Activated CD4-positive, alpha-beta T cell treated with anti-CD3 and anti-CD28 coated beads, Interleukin-2, amount 10 ng/mL, durations not matched to agents 24 days and 14 days (primary cell): ENCODE data around the gene DLST. TPM values are rescaled to one million over a fixed set of nuclear protein-coding genes. Genes with fewer than 3 reads are reported as not detected.
"Not testable (repeated sequence)": the region's sequence is repeated elsewhere in the genome, so short reads cannot be mapped to it uniquely, and the experiment has no call there.

Experiments used
- DNase-seq: peaks from one replicate; pipeline ENCODE4 v3.0.0; 2022
- H3K27ac Mint-ChIP-seq: one replicate; pipeline ENCODE4 v1.8.0; 2022; ENCODE audit warnings: mild to moderate bottlenecking, mixed read lengths
- H3K27me3 Mint-ChIP-seq: one replicate; pipeline ENCODE4 v1.8.0; 2022; ENCODE audit warnings: mixed read lengths
- H3K36me3 Mint-ChIP-seq: one replicate; pipeline ENCODE4 v1.8.0; 2022; ENCODE audit warnings: low read depth, mild to moderate bottlenecking, mixed read lengths
- H3K4me1 Mint-ChIP-seq: one replicate; pipeline ENCODE4 v1.8.0; 2021; ENCODE audit warnings: mixed read lengths
- H3K4me3 Mint-ChIP-seq: one replicate; pipeline ENCODE4 v1.8.0; 2022; ENCODE audit warnings: mild to moderate bottlenecking, moderate library complexity, mixed read lengths
- H3K9me3 Mint-ChIP-seq: one replicate; pipeline ENCODE4 v1.8.0; 2021; ENCODE audit warnings: mixed read lengths
- intact Hi-C: fragments of 100-400 bp; cut with micrococcal nuclease; formaldehyde crosslinking; loops from one replicate; pipeline ENCODE4 v1.15.1; 2023
- total RNA-seq: library from RNA; stranded (reverse); gene quantifications from 2 replicates; pipeline ENCODE4 v1.2.3, GENCODE V29; 2022

DLST gene
- total RNA-seq, 1 donor from 2014 or later = 110 TPM

GRCh38 chr14:74921053-74921620, 39.4 kb downstream of the DLST start:
- intact Hi-C loops = no loop called here
- Mint-ChIP-seq H3K4me1 (peaks cover 8% of the 10 kb centered on the region), H3K27ac (no peak overlapping the region), H3K36me3 (no peaks in the 10 kb centered on the region), H3K9me3 (no peaks in the 10 kb centered on the region), H3K4me3 (no peak overlapping the region), H3K27me3 (peaks cover 13% of the 10 kb centered on the region)
- peak; percentile 54 for DNase-seq

DNA sequence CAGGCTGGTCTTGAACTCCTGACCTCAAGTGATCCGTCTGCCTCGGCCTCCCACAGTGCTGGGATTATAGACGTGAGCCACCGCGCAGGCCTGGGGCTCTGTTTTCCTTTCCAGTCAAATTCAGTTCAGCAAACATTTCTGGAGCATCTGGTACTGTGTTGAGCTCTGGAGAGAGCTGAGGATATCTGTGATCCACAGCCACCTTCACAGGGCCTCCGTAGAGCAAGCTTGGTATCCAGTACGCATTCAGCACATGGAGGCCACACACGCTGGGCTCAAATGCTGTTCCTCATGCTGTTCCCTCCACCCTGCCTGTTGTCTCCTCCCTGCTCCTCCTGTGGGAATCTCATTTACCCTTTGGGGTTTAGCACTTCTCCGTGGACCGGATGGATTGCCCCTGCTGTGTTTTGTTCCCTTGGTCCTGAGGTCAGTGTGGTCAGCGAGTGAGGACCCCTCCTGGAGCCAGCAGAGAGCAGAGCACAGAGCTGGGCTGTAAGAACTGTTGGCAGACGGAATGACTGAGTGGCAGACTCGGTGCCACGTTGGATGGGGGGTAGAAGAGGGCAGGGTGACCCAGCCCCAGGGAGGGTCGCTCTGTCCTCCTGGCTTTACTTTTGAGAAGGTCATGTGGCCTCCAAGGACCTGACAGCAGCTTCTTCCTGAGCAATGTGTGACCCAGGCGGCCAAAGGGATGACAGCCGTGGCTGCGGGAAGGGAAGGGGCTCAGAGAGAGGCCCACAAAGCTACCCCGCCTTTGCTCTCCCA, 40.5 kb downstream of the DLST start:
- intact Hi-C loops = no loop called here
- H3K27ac Mint-ChIP-seq = peak overlapping the region; percentile 53
- H3K27me3 Mint-ChIP-seq = peaks cover 17% of the 10 kb centered on the region
- H3K4me3 Mint-ChIP-seq = peak overlapping the region; percentile 75
- peaks cover 8% of the 10 kb centered on the region for H3K4me1 Mint-ChIP-seq
- DNase-seq = peak; percentile 54
- no peaks in the 10 kb centered on the region for H3K9me3 Mint-ChIP-seq
- H3K36me3 Mint-ChIP-seq = no peaks in the 10 kb centered on the region

- Mint-ChIP-seq H3K9me3 (no peaks in the 10 kb centered on the region), H3K36me3 (no peaks in the 10 kb centered on the region), H3K4me3 (peak within 1 kb of the TSS; percentile 75), H3K27ac (peak within 1 kb of the TSS; percentile 53), H3K27me3 (peaks cover 22% of the 10 kb centered on the region), H3K4me1 (peaks cover 8% of the 10 kb centered on the region)
- intact Hi-C loops = loop anchor here (1.0 kb wide), 1 partner anchor 79 kb away; the partner anchor contains the start of gene EIF2B2
- peak; percentile 92 for DNase-seq
These were observed 41.2 kb downstream of the DLST start, which contains the start of gene RPS6KL1 for GRCh38 chr14:74922752-74923401. Gene RPS6KL1, minus strand, starts transcription at chr14:74923260. Its CDS starts 1,719 bp downstream, at chr14:74921541.

DNA sequence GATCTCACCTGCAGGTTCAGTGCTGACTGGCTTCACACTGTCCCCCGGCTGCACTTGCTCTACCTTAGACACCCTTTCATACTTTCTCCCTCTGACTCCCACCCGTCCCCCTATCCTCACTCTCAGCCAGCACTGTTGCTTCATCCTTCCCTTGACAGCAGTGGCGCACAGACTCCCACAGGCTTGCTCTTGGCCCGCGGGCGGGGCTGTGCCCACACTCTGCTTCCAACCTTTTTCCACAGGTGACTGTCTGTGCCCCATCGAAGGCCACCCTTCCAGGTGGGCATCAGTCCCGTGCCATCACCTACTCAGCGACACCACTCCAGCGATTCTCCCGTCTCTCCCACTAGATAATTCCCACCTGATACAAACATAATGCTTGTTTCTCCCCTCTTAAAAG, 42.3 kb downstream of the DLST start:
- Mint-ChIP-seq H3K4me3 (peak overlapping the region; percentile 37), H3K27me3 (peaks cover 22% of the 10 kb centered on the region), H3K36me3 (no peaks in the 10 kb centered on the region), H3K4me1 (peaks cover 9% of the 10 kb centered on the region), H3K9me3 (no peaks in the 10 kb centered on the region), H3K27ac (peak overlapping the region; percentile 20)
- no peak for DNase-seq
- intact Hi-C loops = no loop called here

DNA sequence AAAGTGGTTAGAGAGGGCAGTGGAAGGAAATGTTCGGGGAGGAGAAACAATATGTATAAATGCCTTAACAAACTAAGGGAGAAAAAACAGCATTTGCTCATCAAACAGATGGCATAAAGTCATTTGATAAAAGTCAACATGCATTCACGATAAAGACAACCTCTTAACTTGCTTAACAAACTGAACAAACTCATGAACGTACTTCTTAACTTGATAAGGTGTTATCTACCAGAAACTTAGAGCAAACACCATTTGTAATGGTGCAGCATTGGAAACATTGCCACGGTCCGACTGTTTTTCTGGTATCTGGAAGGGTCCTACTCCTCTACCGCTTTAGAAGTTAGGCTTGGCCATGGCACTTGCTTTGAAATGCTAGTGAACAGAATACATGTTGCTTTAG, 45.5 kb downstream of the DLST start:
- Mint-ChIP-seq H3K36me3 (no peaks in the 10 kb centered on the region), H3K4me3 (no peak overlapping the region), H3K9me3 (no peaks in the 10 kb centered on the region), H3K27ac (no peak overlapping the region), H3K27me3 (peaks cover 29% of the 10 kb centered on the region), H3K4me1 (peaks cover 10% of the 10 kb centered on the region)
- intact Hi-C loops = no loop called here
- no peak for DNase-seq

DNA sequence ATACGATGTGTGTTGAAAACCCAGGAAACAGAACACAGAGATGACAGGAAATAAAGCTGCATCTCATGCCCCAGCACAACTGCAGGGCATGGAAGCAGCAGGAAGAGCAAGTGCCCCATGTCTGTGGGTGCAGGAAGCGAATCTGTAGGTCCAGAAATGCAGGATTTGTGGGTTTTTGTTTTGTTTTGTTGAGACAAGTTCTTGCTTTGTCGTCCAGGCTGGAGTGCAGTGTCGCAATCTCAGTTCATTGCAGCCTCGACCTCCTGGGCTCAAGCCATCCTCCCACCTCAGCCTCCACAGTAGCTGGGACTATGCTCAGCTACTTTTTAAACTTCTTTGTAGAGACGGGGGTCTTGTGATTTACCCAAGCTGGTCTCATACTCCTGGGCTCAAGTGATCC, 47.5 kb downstream of the DLST start:
- Mint-ChIP-seq H3K9me3 (no peaks in the 10 kb centered on the region), H3K27me3 (peaks cover 25% of the 10 kb centered on the region), H3K4me3 (no peak overlapping the region), H3K36me3 (no peaks in the 10 kb centered on the region), H3K27ac (no peak overlapping the region), H3K4me1 (peaks cover 8% of the 10 kb centered on the region)
- intact Hi-C loops = no loop called here
- DNase-seq = no peak

DNA sequence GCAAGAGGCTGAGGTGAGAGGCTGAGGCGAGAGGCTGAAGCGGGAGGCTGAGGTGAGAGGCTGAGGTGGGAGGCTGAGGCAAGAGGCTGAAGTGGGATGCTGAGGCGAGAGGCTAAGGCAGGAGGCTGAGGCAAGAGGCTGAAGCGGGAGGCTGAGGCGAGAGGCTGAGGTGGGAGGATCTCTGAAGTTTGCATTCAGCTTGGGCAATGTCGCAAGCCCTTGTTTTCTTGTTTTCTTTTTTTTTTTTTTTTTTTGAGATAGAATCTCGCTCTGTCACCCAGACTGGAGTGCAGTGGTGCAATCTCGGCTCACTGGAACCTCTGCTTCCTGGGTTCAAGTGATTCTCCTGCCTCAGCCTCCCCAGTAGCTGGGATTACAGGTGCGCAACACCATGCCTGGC, 50.0 kb downstream of the DLST start:
- intact Hi-C loops, H3K4me1 Mint-ChIP-seq, H3K36me3 Mint-ChIP-seq, DNase-seq, H3K27ac Mint-ChIP-seq, H3K4me3 Mint-ChIP-seq, H3K9me3 Mint-ChIP-seq: not testable (repeated sequence)
- H3K27me3 Mint-ChIP-seq = peaks cover 14% of the 10 kb centered on the region

GRCh38 chr14:74932401-74932901, 50.7 kb downstream of the DLST start:
- H3K27me3 Mint-ChIP-seq = peaks cover 12% of the 10 kb centered on the region
- DNase-seq = no peak
- no peaks in the 10 kb centered on the region for H3K9me3 Mint-ChIP-seq
- peak overlapping the region; percentile 34 for H3K27ac Mint-ChIP-seq
- no peak overlapping the region for H3K4me3 Mint-ChIP-seq
- H3K4me1 Mint-ChIP-seq = peaks cover 15% of the 10 kb centered on the region
- no peaks in the 10 kb centered on the region for H3K36me3 Mint-ChIP-seq
- intact Hi-C loops = no loop called here

GRCh38 chr14:74932936-74933335, 51.2 kb downstream of the DLST start:
- H3K27ac Mint-ChIP-seq, H3K9me3 Mint-ChIP-seq, H3K27me3 Mint-ChIP-seq, H3K36me3 Mint-ChIP-seq, intact Hi-C loops, DNase-seq, H3K4me3 Mint-ChIP-seq: not testable (repeated sequence)
- H3K4me1 Mint-ChIP-seq = peaks cover 19% of the 10 kb centered on the region

- Mint-ChIP-seq H3K27ac (no peak overlapping the region), H3K9me3 (no peaks in the 10 kb centered on the region), H3K36me3 (no peaks in the 10 kb centered on the region), H3K27me3 (peaks cover 9% of the 10 kb centered on the region), H3K4me3 (no peak overlapping the region), H3K4me1 (peaks cover 21% of the 10 kb centered on the region)
- DNase-seq = no peak
- intact Hi-C loops = no loop called here
These were observed 52.3 kb downstream of the DLST start for GRCh38 chr14:74934041-74934440.

GRCh38 chr14:74934476-74935359, 53.0 kb downstream of the DLST start:
- H3K27me3 Mint-ChIP-seq = peaks cover 7% of the 10 kb centered on the region
- peaks cover 20% of the 10 kb centered on the region for H3K4me1 Mint-ChIP-seq
- no peak overlapping the region for H3K4me3 Mint-ChIP-seq
- intact Hi-C loops = no loop called here
- H3K9me3 Mint-ChIP-seq = no peaks in the 10 kb centered on the region
- no peak for DNase-seq
- no peak overlapping the region for H3K27ac Mint-ChIP-seq
- no peaks in the 10 kb centered on the region for H3K36me3 Mint-ChIP-seq

GRCh38 chr14:74935360-74935680, 53.6 kb downstream of the DLST start:
- Mint-ChIP-seq H3K36me3 (no peaks in the 10 kb centered on the region), H3K27ac (no peak overlapping the region), H3K4me3 (no peak overlapping the region), H3K27me3 (peaks cover 4% of the 10 kb centered on the region), H3K4me1 (peaks cover 25% of the 10 kb centered on the region), H3K9me3 (no peaks in the 10 kb centered on the region)
- intact Hi-C loops = no loop called here
- no peak for DNase-seq

GRCh38 chr14:74936151-74936550, 54.4 kb downstream of the DLST start:
- Mint-ChIP-seq H3K36me3 (no peaks in the 10 kb centered on the region), H3K4me1 (peaks cover 25% of the 10 kb centered on the region), H3K27ac (no peak overlapping the region), H3K9me3 (no peaks in the 10 kb centered on the region), H3K27me3 (peaks cover 2% of the 10 kb centered on the region), H3K4me3 (no peak overlapping the region)
- intact Hi-C loops = no loop called here
- DNase-seq = no peak
